ENCODE data around the gene GNA12.

- TF ChIP-seq CTCF (conservative IDR thresholded peaks at IDR 0.05; ENCODE audit: low read depth, low read length) (no peak), EZH2 (IDR thresholded peaks at IDR 0.05; ENCODE audit: borderline replicate concordance, low read depth, low read length, poor library complexity, severe bottlenecking) (no peak)
Observed at GRCh38 chr7:2710286-2710655, 133.8 kb downstream of the GNA12 start.

All from A673 (cell line).